ENCODE data around the gene FTSJ3. TPM values are rescaled to one million over a fixed set of nuclear protein-coding genes. Genes with fewer than 3 reads are reported as not detected.
"Not testable (repeated sequence)": the region's sequence is repeated elsewhere in the genome, so short reads cannot be mapped to it uniquely, and the experiment has no call there.

Gene FTSJ3
- total and polyA plus RNA-seq, 2 experiments from 2014 or later, result 27.6 to 47.3 TPM

DNA sequence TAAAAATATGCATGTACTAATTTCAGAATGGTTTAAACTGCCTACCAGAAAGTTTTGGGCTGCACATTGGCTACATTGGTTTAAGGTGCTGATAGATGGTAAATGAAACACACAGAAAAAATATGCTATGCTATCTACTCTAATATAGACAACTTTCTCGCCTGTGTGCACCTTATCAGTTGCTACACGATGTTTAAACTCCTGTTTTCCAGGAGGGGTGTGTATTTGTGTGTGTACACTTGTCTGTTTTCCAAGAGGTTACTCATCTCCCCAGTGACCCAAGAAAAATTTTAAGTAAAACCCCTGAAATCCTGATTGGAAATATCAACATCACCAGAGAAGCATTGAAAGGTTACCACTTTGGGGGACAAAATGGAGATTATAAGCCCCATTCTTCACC, 21.9 kb downstream of the FTSJ3 start:
- peaks cover 95% of the 10 kb centered on the region for H3K36me3 ChIP-seq (ENCODE audit: low read depth)
- 93 to 100% methylated on average over 2 of the region's 2 CpGs for WGBS, 2 experiments (ENCODE audit: low coverage in 1 of 2, low lambda C conversion rate in 2 of 2, missing lambda C conversion rate in 2 of 2)
- H3K9me3 ChIP-seq (ENCODE audit: low read depth), result no peaks in the 10 kb centered on the region

DNA sequence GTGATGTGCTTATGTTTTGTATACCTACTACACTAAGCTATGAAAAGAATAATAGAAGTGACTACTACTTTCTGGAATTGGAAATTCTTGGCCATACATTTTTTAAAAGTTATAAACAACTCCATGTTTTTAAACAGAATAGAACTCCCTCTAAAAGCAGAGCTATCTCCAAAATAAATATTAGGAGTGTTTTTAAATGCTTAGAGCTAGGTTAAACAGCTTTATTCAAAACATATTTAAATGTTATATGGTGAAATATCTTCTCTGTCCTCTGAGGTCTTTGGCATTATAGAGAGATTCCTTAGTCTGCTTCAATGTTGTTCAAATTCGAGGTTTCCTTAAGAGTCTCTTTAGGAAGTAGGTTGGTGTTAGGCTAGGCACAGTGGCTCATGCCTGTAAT, 23.1 kb downstream of the FTSJ3 start:
- no peak overlapping the region for H3K9ac ChIP-seq
- peaks cover 95% of the 10 kb centered on the region for H3K36me3 ChIP-seq (ENCODE audit: low read depth)
- no peak overlapping the region for H3K4me3 ChIP-seq
- H3K79me2 ChIP-seq (ENCODE audit: insufficient read depth), result peaks cover 96% of the 10 kb centered on the region
- DNase-seq, result no peak
- no peak for TF ChIP-seq EZH2phosphoT487 (IDR thresholded peaks at IDR 0.05; ENCODE audit: insufficient read depth, low read depth)
- TF ChIP-seq EZH2 (IDR thresholded peaks at IDR 0.05; ENCODE audit: insufficient read depth, poor library complexity, severe bottlenecking), result no peak
- H3F3A ChIP-seq (ENCODE audit: insufficient read depth), result no peaks in the 10 kb centered on the region; the same call in 1 of the 2 replicates
- no peaks in the 10 kb centered on the region for H4K20me1 ChIP-seq (ENCODE audit: insufficient read depth)
- H3K4me2 ChIP-seq (ENCODE audit: unreplicated experiment), result no peak overlapping the region
- WGBS, 2 experiments (ENCODE audit: low coverage in 1 of 2, low lambda C conversion rate in 2 of 2, missing lambda C conversion rate in 2 of 2), result 92 to 97% methylated on average over 1 of the region's 1 CpG
- no peaks in the 10 kb centered on the region for H3K27me3 ChIP-seq (replicated peaks; ENCODE audit: insufficient read depth)
- no peaks in the 10 kb centered on the region for H3K9me2 ChIP-seq (ENCODE audit: insufficient read depth)
- no peak overlapping the region for H2AFZ ChIP-seq
- H3K27ac ChIP-seq, result no peak overlapping the region
- H3K4me1 ChIP-seq (ENCODE audit: insufficient read depth), result no peaks in the 10 kb centered on the region
- in situ Hi-C loops (cut with MboI), result no loop called here
- H3K9me3 ChIP-seq (ENCODE audit: low read depth), result no peaks in the 10 kb centered on the region

More for the DNA sequence above, 21.9 kb downstream of the FTSJ3 start:
- H3K4me2 ChIP-seq (ENCODE audit: unreplicated experiment), result no peak overlapping the region
- H3F3A ChIP-seq (ENCODE audit: insufficient read depth), result peaks cover 4% of the 10 kb centered on the region; the same call in 1 of the 2 replicates
- no peak overlapping the region for H3K4me3 ChIP-seq
- no peak overlapping the region for H3K27ac ChIP-seq
- H4K20me1 ChIP-seq (ENCODE audit: insufficient read depth), result no peaks in the 10 kb centered on the region
- TF ChIP-seq EZH2 (IDR thresholded peaks at IDR 0.05; ENCODE audit: insufficient read depth, poor library complexity, severe bottlenecking) (no peak), EZH2phosphoT487 (IDR thresholded peaks at IDR 0.05; ENCODE audit: insufficient read depth, low read depth) (no peak)
- H3K79me2 ChIP-seq (ENCODE audit: insufficient read depth), result peaks cover 88% of the 10 kb centered on the region
- H2AFZ ChIP-seq, result no peak overlapping the region
- no peak overlapping the region for H3K9ac ChIP-seq
- no peaks in the 10 kb centered on the region for H3K9me2 ChIP-seq (ENCODE audit: insufficient read depth)
- in situ Hi-C loops (cut with MboI), result no loop called here
- no peaks in the 10 kb centered on the region for H3K4me1 ChIP-seq (ENCODE audit: insufficient read depth)
- no peaks in the 10 kb centered on the region for H3K27me3 ChIP-seq (replicated peaks; ENCODE audit: insufficient read depth)
- DNase-seq, result no peak

- H3K4me1 ChIP-seq (ENCODE audit: insufficient read depth), result no peaks in the 10 kb centered on the region
- in situ Hi-C loops (cut with MboI), result no loop called here
- H3K9me3 ChIP-seq (ENCODE audit: low read depth), result no peaks in the 10 kb centered on the region
- H3K27me3 ChIP-seq (replicated peaks; ENCODE audit: insufficient read depth), result no peaks in the 10 kb centered on the region
- no peak overlapping the region for H3K9ac ChIP-seq
- no peak overlapping the region for H3K27ac ChIP-seq
- no peaks in the 10 kb centered on the region for H3K9me2 ChIP-seq (ENCODE audit: insufficient read depth)
- peaks cover 13% of the 10 kb centered on the region; the same call in 1 of the 2 replicates for H3F3A ChIP-seq (ENCODE audit: insufficient read depth)
- no peak overlapping the region for H3K4me3 ChIP-seq
- peaks cover 94% of the 10 kb centered on the region for H3K36me3 ChIP-seq (ENCODE audit: low read depth)
- DNase-seq, result no peak
- H3K79me2 ChIP-seq (ENCODE audit: insufficient read depth), result peaks cover 98% of the 10 kb centered on the region
- no peak overlapping the region for H3K4me2 ChIP-seq (ENCODE audit: unreplicated experiment)
- no peaks in the 10 kb centered on the region for H4K20me1 ChIP-seq (ENCODE audit: insufficient read depth)
- no peak for TF ChIP-seq EZH2phosphoT487 (IDR thresholded peaks at IDR 0.05; ENCODE audit: insufficient read depth, low read depth)
- TF ChIP-seq EZH2 (IDR thresholded peaks at IDR 0.05; ENCODE audit: insufficient read depth, poor library complexity, severe bottlenecking), result no peak
- H2AFZ ChIP-seq, result no peak overlapping the region
- 89 to 100% methylated on average over 1 of the region's 1 CpG for WGBS, 2 experiments (ENCODE audit: low coverage in 1 of 2, low lambda C conversion rate in 2 of 2, missing lambda C conversion rate in 2 of 2)
These were observed 26.7 kb downstream of the FTSJ3 start for GRCh38 chr17:63800783-63801182.

- H3K79me2 ChIP-seq (ENCODE audit: insufficient read depth), result peaks cover 98% of the 10 kb centered on the region
- H2AFZ ChIP-seq, result no peak overlapping the region
- no peak for TF ChIP-seq EZH2phosphoT487 (IDR thresholded peaks at IDR 0.05; ENCODE audit: insufficient read depth, low read depth)
- TF ChIP-seq EZH2 (IDR thresholded peaks at IDR 0.05; ENCODE audit: insufficient read depth, poor library complexity, severe bottlenecking), result no peak
- H4K20me1 ChIP-seq (ENCODE audit: insufficient read depth), result no peaks in the 10 kb centered on the region
- no peaks in the 10 kb centered on the region for H3K4me1 ChIP-seq (ENCODE audit: insufficient read depth)
- H3K27ac ChIP-seq, result no peak overlapping the region
- whole genome bisulfite sequencing, 2 experiments (ENCODE audit: low coverage in 1 of 2, low lambda C conversion rate in 2 of 2, missing lambda C conversion rate in 2 of 2), result 70 to 76% methylated on average over 3 of the region's 3 CpGs
- peaks cover 92% of the 10 kb centered on the region for H3K36me3 ChIP-seq (ENCODE audit: low read depth)
- H3F3A ChIP-seq (ENCODE audit: insufficient read depth), result peaks cover 13% of the 10 kb centered on the region; the same call in 1 of the 2 replicates
- no peak for DNase-seq
- no peak overlapping the region for H3K4me3 ChIP-seq
- no peaks in the 10 kb centered on the region for H3K9me3 ChIP-seq (ENCODE audit: low read depth)
- in situ Hi-C loops (cut with MboI), result no loop called here
- H3K27me3 ChIP-seq (replicated peaks; ENCODE audit: insufficient read depth), result no peaks in the 10 kb centered on the region
- no peaks in the 10 kb centered on the region for H3K9me2 ChIP-seq (ENCODE audit: insufficient read depth)
- no peak overlapping the region for H3K9ac ChIP-seq
- H3K4me2 ChIP-seq (ENCODE audit: unreplicated experiment), result no peak overlapping the region
These were observed 28.8 kb downstream of the FTSJ3 start for GRCh38 chr17:63798572-63799106.

DNA sequence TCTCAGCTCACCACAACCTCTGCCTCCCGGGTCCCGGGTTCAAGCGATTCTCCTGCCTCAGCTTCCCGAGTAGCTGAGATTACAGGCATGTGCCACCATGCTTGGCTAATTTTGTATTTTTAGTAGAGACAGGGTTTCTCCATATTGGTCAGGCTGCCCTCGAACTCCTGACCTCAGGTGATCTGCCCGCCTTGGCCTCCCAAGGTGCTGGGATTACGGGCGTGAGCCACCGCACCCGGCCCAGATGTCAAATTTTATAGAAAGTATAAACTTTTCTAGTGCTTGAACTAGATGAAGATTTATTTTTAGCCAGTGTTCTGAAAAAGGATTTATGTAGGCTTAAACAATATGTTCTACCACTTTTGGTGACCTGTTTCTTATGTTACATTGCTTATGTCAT, 31.1 kb downstream of the FTSJ3 start:
- H3K27me3 ChIP-seq (replicated peaks; ENCODE audit: insufficient read depth); DNase-seq; H3K9me3 ChIP-seq (ENCODE audit: low read depth); H4K20me1 ChIP-seq (ENCODE audit: insufficient read depth); H3K27ac ChIP-seq; H3K9ac ChIP-seq; H3K9me2 ChIP-seq (ENCODE audit: insufficient read depth); H2AFZ ChIP-seq; H3K4me3 ChIP-seq; in situ Hi-C loops (cut with MboI); H3K4me2 ChIP-seq (ENCODE audit: unreplicated experiment); H3K4me1 ChIP-seq (ENCODE audit: insufficient read depth): not testable (repeated sequence)
- Histone ChIP-seq H3F3A (ENCODE audit: insufficient read depth) (peaks cover 13% of the 10 kb centered on the region; the same call in 1 of the 2 replicates), H3K79me2 (ENCODE audit: insufficient read depth) (peaks cover 97% of the 10 kb centered on the region), H3K36me3 (ENCODE audit: low read depth) (peaks cover 91% of the 10 kb centered on the region)
- 91 to 98% methylated on average over 10 of the region's 10 CpGs for WGBS, 2 experiments (ENCODE audit: low coverage in 1 of 2, low lambda C conversion rate in 2 of 2, missing lambda C conversion rate in 2 of 2)
